Limb (tissue), 2 donors: ENCODE results near the gene ABAT.
"Not testable (repeated sequence)": the region's sequence is repeated elsewhere in the genome, so short reads cannot be mapped to it uniquely, and the experiment has no call there.

ENCODE experiments used
- DNase-seq, 2 donors: peaks; one replicate each; pipeline ENCODE4 v3.0.0-alpha.2; 2016; ENCODE audit errors: extremely low spot score in 2 of 2

The ABAT gene

DNA sequence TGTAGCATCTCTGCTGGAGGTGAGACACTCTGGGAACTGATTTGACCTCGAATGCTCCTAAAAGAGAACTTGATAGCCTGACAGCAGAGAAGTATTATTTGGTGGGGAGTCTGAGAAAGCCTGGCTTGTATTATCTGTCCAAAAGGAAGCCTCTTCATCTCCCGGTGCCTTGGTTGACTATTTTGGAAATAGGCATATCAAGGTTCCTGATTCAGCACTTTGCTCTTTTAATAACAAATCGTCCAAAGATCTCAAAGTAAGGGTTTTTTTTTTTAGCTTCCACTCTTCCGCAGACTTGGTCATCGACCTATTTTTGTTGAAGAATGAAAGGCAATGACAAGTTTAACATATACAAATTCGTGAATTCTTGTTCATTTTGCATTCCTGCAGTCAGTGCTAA is 108.3 kb downstream of the ABAT start:
- no peak for DNase-seq

DNA sequence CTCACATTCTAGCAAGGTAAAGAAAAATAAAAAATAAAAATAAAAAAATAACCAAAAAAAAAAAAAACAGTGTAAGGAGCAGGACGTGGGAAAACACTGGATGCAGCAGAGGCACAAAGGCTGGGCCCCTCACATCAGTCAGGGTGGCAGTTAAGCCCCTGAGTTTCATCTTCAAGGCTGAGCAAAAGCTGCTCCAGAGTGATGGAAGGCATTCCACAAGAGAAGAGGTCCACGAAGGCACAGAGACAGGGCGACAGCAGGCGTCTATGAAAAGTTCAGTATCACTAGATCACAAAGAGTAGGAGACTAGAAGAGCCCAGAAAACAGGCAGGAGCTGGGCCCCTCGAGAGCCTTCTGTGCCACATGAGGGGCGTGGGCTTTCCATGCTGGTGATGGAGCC is 111.0 kb downstream of the ABAT start:
- no peak for DNase-seq

DNA sequence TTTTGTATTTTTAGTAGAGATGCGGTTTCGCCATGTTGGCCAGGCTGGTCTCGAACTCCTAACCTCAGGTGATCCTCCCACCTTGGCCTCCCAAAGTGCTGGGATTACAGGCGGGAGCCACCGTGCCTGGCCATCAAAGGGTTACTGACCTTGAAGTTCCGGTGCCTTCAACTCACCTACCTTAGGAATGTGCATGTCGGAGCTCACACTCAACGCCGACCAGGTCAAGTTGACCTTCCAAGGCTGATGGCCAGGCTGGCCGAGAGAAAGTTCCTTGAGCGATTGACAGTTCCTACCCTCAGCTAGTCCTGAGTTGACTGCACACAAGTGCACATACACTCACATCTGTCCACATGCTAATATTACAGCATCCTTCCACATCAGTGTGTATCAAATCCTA is 111.9 kb downstream of the ABAT start:
- DNase-seq, result not testable (repeated sequence)

DNA sequence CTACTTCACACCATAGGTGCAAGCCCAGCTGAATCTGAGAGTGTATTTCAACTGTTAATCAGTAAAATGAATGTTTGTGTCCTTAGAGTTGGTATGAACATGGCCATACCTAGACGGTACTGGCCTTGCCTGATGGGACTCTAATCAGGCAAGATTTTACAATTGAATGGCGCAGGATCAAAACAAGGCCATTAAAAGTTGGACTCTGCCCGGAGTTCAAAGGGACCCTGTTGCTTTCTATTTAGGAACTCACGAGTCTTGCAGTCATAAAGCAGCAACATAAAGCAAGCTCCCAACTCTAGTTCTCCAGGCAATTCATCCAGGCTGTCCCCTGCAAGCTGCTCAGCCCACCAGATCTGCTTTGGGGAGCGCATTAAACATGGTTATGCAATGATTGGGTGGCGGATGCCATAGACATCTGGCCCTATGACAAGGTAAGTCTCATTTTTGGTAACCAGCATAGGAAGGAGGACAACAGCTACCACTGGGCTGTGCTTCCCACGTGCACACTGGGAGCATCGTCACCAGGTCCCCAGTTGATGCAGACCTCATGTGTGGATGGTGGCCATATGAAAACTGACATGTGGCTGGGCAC is 114.3 kb downstream of the ABAT start:
- DNase-seq, result no peak

DNA sequence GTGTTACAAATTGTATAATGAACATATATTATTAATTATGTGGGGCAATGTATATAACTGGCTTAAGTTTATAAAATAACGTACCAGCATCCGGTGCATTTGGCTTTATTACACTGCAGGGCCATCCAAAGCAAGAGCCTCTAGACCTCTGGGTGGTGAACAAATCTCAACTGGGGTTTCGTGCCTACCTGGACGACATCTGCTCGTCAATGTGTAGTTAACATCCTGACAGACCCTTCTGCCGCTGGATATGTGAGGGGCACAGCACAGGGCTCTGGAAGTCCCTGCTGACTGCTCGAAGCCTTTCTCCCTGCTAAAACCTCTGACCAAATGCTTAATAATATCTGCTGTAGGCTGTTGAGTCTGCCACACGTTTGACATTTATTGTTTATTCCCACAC is 120.7 kb downstream of the ABAT start:
- no peak for DNase-seq

DNA sequence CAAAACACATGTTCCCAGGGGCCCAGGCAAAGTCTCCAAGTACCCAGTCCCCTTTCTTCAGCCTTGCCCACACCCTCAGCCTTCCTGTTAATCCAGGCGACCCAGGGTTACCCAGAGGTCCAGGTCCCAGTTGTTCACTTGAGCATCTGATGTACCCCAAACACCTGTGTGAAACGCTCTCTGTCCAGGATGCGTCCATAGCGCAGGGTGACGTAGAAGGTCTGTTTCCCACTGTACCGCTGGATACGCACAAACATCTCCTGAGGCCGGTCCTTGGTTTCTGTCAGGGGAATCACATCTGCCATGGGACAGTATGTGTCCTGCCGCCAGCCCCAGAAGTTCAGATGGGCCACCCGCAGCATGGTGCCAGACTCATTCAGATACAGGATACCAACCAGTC is 121.4 kb downstream of the ABAT start:
- DNase-seq, result no peak

DNA sequence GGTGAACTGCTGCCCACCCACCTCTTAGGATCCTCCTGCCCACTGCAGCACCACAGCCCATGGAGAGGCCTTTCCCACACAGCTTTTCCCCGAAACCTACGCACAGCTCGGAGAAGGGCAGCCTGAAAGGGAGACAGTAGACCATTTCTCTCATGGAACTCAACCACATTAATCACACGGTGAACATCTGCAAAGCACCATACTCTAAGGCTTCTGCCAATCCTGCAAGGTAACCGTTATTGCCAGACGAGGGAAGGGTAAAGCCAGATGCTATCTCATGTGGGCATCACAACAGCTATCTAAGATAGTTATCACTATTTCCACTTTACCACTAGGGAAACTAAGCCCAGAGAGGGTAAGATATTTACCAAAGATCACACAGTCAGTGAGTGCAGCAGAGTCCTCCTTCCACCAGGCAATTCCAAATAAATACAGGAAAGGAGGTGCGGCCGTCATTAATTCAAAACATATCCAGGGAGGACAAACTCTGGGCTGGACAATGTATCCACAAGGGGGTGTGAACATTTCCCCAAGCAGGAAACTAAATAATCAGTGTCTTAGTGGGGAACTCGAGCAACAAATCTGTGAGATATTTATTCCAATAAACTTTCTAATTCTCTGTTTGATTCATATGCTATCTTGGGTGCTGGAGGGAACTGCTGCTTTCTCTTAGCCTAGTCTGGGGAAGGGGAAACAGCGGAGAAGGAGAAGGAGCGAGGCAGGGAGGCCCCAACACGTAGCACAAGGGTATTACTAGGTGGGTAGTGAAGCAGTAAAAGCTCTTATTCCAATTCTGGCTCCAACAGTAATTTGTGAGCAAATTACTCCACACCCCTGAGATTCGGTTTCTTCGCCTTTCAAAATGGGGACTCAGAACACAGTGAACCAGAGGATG is 122.3 kb downstream of the ABAT start:
- DNase-seq, result no peak

DNA sequence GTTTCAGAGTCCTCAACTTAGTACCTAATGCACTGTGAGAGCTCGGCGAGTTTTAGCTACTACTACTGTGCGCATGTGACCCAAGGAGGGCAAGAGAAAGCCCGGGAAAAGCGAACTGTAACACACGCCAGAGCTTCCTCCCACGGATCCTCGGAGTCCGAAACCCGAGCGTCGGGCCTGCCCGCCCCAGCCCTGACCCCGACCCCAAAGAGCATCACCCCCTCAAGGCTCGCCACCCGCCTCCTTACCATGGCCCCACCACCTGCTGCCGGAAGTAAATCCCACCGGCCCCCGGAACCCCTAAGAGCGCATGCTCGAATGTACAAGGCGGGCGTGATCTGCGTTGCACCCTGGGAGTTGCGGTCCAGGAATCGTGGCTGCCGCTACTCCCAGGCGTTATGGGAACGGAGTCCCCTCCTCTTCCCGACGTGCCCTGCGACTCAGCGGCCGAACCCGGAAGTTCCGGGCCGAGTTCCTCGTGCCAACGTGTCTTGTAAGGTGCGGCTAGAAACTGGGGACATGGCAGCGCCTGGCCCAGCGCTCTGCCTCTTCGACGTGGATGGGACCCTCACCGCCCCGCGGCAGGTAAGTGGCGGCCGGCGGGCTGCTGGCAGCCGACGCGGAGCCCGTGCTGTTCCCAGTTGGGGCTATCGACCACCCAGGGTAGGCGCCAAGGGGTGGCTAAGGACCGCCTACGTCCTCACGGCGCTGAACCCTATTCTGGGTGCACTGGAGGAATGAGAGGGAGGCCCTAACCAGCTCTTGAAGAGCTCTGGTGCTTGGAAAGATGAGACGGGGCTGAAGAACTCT is 123.2 kb downstream of the ABAT start, which contains the start of the genes PMM2 and TMEM186:
TSS of gene PMM2 (plus strand) at position 476 of the 810 bp plus-strand sequence. CDS start at position 520, 44 bp downstream.
TSS of gene TMEM186 (minus strand) at position 276 of the 810 bp plus-strand sequence. CDS start at position 251, 25 bp downstream.
- DNase-seq, result peak; percentile 95 to 98

DNA sequence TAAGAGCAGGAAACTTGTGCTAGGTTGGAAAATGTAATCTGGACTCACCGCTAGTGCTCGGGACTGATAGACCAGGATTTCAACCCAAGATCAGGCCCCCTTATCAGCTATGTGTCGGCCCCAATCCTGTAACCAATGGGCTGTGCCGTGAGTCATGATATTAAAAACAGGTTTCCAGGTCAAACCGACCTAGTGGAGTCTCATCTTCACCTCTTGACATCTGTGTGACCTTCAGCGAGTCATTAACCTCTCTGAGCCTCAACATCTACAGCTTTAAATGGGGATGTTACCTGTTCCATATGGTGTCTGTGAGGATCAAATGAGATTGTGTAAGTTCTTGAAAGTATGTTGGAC is 123.7 kb downstream of the ABAT start:
- DNase-seq, result no peak

DNA sequence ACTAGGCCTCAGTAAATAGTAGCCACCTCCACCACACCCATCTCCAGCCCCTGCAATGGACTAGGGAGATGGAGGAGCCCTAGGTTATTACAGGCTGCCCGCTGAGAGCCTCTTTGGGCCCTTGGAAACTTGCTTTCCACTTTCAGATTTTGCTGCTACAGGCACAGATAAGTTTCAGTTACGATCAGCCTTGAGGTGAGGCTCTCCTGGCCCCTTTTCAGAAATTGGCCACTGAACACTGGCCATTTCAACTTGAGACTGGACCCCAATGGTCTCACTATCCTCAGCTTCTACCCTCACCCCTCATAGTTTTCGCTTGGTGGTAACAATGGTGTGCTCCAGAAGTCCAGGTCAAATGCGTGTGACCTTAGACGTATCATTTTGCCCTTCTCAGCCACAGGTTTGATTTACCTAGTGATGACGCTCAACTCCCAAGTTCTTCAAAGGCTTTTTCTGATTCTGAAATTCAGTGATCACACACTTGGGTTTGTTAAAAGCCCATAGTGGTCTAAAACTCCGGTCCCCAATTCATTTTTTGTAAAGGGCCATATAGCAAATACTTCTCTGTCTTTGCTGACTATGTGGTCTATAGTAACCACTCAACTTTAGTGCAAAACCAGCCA is 124.2 kb downstream of the ABAT start:
- no peak for DNase-seq

DNA sequence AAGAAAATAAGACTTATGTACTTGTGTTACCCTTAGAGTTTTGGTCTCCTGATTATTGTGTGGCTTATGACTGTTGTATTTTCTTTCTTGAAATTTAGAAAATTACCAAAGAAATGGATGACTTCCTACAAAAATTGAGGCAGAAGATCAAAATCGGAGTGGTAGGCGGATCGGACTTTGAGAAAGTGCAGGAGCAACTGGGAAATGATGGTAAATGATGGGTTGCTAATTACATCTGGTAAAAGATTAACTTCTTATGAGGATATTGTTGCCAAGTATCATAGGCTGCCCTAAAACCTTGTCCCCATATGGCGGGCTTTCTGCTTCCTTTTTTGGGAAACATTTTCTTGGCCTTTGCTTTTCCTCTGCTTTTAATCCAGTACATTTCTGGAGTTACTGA is 127.3 kb downstream of the ABAT start:
- DNase-seq, result no peak

DNA sequence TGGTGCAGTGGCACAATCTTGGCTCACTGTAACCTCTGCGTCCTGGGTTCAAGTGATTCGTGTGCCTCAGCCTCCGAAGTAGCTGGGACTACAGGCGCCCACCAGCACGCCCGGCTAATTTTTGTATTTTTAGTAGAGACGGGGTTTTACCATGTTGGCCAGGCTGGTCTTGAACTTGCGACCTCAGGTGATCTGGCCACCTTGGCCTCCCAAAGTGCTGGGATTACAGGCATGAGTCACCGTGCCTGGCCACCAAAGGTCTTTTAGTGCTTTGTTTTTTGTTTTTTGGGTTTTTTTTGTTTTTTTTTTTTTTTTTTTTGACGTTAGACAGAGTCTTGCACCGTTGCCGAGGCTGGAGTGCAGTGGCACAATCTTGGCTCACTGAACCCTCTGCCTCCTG is 129.3 kb downstream of the ABAT start:
- DNase-seq, result not testable (repeated sequence)

DNA sequence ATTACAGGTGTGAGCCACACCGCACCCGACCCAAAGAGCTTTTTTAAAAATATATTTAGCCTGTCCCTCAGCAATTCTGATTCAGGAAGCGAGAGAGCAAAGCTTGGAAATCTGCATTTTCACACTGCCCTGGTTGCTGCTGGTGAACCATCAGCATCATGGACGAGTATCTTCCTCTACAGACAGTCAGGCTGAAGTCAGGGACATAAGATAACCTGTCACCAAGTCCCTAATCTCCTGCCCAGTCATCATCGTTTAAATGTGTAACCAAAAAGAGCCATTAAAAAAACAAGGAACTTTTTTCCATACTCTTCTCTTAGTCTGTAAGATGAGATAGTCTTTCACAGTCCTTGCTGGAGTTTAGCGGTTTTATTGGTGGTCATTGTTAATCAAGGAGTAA is 129.9 kb downstream of the ABAT start:
- no peak for DNase-seq

DNA sequence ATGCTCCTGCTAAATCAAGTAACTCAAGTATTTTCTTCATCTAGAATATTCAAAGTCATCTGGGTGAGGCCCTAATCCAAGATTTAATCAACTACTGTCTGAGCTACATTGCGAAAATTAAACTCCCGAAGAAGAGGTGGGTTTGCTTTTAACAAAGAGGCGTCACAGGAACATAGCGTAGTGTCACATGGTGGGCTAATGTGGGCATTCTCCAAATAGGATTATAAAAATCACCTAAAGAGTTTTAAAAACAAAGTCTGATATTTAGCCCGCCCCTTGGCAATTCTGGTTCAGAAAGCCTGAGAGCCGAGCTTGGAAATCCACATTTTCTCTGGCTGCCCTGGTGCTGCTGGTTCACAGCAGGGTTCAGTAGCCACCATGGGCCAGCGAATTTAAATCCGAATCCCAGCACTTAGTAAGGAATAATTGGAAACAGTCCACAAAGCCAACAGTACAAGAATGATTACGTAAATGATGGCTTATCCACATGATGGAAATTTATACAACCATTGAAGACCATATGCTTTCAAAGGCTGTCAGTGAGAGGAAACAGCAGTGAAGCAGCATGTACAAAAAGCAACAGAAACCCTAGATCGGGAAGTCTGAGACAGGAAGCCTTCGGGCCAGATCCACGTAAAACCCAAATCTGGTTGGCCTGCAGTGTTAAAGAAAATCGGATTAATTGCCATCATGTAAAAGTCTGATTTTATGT is 132.0 kb downstream of the ABAT start:
- DNase-seq, result no peak

DNA sequence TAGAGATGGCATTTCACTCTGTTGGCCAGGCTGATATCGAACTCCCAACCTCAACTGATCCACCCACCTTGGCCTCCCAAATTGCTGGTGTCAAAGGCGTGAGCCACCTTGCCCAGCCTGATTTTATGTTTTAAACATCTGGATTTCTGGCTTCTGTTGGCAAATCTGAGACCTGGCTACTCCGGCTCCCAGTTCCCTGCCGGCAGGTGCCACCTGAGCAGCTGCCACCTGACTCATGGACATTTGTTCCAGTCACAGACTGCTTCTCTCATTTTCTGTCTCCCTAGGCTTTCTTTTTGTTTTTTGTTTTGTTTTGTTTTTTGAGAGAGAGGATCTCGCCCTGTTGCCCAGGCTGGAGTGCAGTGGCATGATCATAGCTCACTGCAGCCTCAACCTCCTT is 132.8 kb downstream of the ABAT start:
- DNase-seq, result no peak

DNA sequence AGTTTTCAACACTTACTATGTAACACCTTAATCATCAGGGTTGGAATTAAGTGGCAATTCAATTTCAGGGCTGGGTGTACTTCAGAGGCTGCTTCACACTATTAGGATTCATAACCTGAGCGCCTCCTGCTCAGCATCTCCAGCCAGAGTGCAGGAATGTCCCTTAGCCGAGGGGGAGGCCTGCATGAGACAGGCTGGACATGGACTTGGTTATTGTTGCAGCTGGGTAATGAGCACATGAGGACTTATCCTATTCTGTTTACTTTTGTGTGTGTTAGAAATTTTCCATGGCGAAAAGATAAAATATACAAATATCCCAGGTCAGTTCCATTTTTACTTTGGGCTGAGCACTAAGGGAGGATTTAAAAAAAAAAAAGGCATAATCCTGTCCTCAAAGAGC is 133.6 kb downstream of the ABAT start:
- no peak for DNase-seq

DNA sequence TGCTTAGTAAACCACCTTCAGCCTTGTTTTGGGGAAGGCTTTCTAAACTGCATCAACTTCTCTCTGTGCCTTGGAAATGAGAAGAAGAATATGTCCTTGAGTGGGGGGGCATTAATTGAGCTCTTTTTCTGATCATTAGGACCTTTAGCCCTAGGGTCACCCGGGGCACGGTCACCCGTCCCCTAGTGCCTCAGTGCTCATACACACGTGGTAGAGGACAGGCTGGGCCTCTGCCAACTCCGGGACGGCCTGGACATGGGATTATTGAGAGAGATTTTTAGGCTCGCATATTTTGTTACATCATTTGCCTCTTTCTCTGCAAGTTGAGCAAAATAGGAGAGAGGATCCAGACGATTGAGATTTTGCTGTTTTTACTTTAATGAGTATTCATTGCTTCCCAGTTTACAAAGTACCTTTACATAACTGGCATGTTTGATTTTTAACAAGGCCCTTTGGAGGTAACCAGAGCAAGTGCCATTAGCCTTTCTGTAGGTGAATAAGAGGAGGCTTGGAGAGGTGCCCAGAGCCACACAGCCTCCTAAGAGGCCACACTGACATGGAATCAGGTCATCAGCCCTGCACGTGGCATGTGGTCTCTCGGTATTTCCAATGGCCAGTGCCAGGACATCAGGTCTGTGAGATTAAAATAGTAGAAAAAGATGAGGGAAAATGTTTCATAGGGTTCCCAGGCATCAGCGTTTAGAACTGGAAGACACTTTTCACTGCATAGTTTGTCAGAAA is 134.4 kb downstream of the ABAT start:
- no peak for DNase-seq

DNA sequence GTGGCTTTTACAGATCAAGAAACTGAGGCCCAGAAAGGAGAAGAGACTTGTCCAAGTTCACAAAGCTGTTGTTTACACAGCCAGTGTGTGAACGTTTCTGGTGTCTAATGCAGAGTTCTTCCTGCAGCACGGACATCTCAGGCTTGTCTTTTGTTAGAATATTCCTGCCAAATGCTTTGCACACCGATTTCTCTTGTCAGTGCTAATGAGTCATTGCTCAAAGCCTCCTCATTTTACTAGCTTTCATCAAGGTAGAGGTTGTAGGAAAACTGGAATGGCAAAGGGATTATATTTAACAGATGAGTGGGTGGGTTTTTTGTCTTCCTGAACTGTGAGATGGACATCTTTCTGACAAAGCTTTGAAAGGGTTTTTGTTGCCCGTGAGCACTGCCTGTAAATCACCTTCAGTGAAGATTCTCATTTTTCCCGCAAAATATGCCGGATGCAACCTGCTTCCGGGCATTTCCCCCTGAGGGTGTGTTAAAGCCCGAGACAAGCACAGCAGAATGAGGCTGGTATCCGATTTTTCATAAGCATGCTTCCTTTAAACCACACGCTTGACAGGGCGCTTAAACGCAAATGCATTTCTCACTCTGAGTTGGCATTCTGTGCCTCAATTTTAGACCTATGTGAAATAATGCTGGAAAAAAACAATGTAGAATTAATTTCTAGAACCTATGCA is 137.9 kb downstream of the ABAT start:
- DNase-seq, result no peak

DNA sequence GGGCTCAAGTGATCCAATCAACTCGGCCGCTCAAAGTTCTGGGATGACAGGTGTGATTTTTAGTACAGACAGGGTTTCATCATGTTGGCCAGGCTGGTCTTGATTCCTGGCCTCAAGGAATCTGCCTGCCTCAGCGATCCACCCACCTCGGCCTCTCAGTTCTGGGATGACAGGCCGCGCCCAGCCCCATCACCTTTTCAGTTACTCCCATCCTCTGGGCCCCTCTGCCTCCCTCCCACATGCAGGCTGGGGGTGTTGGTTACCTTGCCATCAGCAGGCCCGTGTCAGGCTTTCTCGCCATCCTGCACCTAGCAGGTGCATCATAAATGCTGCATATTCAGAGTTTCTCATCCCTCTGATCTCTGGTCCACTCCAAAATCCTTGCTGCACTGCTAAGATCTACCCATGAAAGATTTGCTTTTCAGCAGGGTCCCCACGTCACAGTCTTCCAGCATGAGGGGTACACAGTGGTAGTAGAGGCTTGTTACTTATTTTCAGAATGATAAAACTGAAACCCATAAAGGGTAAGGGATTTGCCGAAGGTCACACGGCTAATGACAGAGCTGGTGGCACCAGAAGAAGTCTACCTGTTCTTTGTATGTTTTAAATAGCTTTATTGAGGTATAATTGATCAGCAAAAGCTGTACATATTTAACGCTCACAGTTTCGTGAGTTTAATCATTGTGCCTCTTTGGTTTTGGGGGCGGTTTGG is 139.8 kb downstream of the ABAT start:
- no peak for DNase-seq
